Putamen (tissue), 1 donor: ENCODE results near the gene UBE2O.
"Not testable (repeated sequence)": the region's sequence is repeated elsewhere in the genome, so short reads cannot be mapped to it uniquely, and the experiment has no call there.

Source experiments
- DNase-seq: peaks from one replicate; pipeline ENCODE4 v3.0.0-alpha.2; 2016; ENCODE audit warnings: low spot score

The UBE2O gene

DNA sequence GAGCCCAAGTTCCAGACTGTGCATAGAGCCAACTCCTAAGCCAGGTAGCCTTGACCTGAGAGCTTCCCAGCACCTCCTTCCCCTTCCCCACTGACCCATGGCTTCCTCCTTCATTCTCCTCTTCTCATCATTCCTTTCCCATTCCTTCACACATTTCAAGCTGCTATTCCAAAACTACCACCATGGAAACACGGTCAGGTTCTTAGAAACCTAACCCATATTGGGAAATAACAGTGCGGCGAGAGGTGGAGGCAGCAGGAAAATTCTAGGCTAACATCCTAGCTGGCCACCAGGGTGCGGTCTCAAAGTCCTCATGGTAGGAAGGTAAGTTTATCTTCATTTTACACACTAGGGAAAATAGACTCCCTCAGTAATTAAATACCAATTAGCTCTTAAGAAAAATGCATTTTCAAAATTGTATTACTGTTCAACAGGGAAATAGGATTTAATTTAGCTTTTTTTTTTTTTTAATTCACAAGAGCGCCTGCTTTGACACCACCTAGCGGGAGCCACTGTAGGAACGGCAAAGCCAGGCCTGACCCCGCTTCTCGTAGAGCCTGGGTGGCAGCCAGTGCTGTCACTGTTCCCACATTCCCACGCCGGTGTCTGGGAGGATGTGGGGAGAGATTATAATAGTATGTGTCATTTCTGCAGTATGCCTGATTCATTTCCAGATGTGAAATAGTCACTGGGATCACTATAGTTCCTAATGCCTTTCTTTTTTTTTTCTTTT is 82.5 kb downstream of the UBE2O start:
- no peak for DNase-seq

DNA sequence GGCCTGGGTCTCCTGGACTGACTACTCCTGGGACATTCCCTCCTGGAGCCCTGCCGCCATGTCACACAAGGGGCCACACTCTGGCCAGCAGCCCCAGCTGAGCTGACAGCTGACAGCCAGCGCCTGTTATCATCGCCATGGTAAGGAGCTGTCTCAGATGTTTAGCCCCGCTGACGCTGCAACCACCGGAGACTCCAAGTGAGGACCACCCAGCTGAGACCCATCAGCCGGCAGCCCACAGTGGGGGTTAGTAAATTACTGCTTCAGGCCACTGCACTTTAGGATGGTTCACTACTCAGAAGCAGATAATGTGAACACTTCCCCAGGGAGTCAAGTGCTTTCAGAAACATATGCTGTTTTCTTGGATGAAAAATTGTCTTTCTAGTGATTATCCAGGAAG is 83.1 kb downstream of the UBE2O start:
- no peak for DNase-seq

DNA sequence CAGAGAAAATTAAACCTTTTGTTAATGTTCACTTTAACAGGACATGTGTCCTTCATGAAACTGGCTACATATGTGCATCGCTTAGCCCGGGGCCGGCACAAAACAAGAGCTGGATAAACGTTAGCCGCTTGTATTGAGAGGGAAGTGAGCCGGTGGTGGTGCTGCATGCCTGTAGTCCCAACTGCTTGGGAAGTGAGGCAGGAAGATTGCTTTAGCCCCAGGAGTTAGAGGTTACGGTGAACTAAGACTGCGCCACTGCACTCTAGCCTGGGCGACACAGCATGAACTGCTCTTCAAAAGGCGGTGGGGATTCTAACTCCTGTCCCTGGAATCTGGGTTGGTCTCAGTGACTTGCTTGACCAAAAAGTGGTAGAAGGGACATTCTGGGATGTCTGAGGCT is 83.6 kb downstream of the UBE2O start:
- DNase-seq: no peak

DNA sequence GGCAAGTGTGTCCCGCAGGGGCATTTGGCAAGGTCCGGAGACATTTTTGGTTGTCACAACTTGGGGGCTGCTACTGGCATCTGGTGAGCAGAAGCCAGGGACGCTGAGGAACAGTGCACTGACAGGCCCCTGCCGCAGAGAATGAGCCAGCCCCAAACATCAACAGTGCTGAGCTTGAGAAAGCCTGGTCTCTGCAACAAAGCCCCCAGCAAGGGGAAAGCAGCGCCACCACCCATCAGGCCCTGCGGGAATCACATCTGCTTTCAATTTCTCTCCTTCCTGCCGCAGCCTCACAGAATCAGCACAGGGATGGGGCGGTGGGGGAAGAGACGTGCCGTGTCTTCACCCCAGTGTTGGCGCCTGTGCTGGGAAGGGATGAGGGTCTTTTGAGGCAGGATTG is 84.4 kb downstream of the UBE2O start:
- no peak for DNase-seq

DNA sequence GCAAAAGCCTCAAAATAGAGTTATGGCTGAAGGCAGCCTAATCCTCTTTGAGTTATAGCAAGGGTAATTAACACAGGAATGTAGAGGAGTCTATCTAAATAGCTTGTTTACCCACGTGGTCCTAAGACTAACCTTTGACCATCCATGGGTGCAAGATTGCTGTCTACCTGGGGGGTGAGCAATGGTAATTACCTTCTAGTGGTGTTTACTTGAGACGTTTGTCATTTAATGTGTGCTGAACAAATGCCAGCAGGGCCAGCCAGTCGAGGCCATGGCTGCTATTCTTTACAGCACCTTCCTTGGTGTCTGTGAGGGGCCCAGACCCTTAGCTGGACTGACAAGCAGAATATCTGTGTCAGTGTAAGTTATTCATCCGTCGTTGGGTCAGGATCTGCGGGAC is 85.3 kb downstream of the UBE2O start:
- DNase-seq: no peak

GRCh38 chr17:76366247-76366646 is 86.7 kb downstream of the UBE2O start:
- no peak for DNase-seq

- no peak for DNase-seq
Measured at GRCh38 chr17:76365256-76365903, 87.6 kb downstream of the UBE2O start.

DNA sequence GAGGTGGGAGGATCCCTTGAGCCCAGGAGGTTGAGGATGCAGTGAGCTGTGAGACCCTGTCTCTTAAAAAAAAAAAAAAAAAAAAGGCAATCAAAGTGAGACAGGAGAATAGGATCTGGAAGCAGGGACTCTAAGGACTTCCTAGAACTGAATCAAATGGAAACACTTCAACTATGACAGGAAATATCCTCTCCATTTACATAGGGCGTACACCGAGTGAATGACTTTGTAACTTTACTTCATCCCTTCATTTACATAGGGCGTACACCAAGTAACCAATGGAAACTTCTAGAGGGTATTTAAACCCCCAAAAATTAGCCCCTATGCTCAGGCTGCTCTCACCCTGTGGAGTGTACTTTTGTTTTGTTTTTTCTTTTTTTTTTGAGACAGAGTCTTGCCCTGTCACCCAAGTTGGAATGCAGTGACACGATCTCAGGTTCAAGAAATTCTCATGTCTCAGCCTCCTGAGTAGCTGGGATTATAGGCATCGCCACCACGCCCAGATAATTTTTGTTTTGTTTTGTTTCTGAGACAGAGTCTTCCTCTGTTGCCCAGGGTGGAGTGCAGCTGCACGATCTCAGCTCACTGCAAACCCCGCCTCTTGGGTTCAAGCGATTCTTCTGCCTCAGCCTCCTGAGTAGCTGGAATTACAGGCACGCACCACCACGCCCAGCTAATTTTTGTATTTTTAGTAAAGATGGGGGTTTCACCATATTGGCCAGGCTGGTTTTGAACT is 89.7 kb downstream of the UBE2O start:
- no peak for DNase-seq

- DNase-seq: no peak
Measured at GRCh38 chr17:76360461-76360860, 92.5 kb downstream of the UBE2O start.

DNA sequence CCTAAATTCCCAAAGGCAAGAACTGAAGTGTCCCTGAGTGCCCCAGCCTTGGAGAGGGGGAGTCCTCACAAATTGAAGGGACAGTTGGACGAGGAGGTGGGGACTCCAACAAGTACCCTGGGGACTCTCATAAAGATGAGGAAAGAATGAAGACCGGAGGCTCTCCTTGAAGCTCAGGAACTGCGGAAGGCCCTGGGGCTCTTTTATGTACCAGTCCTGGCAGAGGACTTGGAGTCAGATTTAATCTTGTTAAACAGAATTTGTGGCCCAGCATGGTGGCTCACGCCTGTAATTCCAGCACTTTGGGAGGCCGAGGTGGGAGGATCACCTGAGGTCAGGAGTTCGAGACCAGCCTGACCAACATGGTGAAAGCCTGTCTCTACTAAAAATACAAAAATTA is 93.2 kb downstream of the UBE2O start:
- not testable (repeated sequence) for DNase-seq

- DNase-seq: no peak
Measured at GRCh38 chr17:76359375-76359774, 93.6 kb downstream of the UBE2O start.

DNA sequence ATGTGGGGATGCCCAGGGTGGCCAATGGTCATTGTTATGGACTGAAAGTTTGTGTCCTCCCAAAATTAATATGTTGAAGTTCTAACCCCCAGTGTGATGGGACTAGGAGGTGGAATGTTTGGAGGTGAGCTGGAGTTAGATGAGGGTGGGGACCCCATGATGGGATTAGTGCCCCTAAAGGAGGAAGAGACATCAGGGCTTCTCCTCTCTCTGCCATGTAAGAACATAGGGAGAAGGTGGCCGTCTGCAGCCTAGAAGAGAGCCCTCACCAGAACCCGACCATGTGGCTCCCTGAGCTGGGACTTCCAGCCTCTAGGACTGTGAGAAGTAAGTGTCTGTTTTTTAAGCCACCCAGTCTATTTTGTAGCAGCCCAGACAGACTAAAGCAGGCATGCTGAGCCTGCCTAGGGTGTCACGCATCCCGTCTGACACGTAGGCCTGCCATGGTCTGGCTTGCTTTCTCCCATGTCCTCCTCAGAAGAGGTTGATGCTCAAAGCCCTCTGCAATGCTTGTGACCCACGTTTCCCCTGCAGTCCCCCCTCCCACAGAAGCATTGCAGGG is 95.3 kb downstream of the UBE2O start:
- DNase-seq: no peak

DNA sequence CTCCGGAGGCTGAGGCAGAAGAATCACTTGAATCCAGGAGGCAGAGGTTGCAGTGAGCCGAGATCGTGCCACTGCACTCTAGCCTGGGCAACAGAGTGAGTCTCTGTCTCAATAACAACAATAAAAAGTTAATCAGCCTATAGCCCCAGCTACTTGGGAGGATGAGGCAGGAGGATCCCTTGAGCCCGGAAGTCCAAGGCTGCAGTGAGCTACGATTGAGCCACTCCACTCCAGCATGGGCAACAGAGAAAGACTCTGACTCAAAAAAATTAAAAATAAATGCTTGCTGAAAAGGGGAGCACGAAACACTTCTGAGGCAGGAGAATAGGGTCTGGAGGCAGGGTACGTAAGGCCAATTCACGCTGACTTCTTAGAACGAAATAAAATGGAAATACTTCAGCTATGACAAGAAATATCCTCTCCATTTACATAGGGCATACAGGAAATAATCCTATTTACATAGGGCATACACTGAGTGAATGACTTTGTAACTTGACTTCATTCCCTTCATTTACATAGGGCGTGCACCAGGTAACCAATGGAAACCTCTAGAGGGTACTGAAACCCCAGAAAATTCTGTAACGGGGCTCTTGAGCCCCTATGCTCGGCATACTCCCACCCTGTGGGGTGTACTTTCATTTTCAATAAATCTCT is 96.0 kb downstream of the UBE2O start:
- DNase-seq: no peak

GRCh38 chr17:76354747-76355310 is 98.1 kb downstream of the UBE2O start:
- no peak for DNase-seq

DNA sequence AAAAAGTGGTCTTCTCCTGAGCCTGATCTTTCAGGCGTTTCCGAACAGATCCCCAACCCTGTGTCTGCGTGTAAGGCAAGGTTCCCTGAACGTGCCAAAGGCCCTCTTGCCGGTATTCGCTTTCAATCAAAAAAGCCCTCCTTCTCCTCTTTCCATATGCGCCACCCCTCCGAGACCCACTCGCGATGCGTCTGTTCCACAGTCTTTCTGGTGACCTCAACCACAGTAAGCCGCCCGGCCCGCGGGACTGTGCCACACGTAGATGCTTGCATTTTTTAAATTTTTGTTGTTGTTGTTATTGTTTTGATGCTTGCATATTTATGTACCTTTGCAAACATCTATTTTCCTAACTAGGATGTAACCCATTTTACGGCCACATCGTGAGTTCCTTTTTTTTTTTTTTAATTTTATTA is 98.6 kb downstream of the UBE2O start:
- DNase-seq: no peak

DNA sequence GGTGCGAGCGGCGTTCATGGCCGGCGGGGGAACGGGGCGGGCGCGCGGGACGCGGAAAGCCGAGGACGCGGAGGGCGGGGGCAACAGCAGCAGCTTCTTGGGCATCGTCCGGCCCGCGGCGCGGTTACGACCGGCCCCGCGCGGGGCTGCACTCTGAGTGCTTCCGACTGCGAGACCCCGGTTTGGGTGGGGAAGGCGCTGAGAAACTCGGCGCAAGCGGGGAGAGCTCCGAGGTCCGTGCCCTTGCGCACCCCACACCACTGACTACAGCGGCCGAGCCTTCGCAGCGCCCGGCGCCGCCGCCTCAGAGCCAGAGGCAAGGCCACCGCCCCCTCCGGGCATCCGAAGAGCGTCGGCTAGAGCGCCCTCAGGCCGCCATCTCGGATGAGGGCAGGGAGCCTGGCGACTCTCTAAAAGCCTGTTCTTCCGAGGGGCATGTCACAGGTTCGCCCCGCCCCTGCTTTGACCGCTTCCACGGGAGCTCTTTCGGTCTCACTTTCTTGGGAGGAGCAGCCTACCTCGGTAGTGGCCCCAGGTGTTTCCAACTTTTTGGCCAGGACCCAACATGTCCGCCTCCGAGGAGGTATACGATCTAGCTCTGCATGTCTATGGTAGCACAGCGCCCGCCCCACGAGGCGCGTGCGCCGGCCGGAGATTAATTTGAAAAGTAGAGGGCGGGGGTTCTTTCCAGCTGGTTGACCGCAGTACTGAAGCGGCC is 99.2 kb downstream of the UBE2O start, which contains the start of gene PRPSAP1:
Gene PRPSAP1, minus strand, starts transcription at position 318 of the 718 bp plus-strand sequence. Its CDS starts 213 bp downstream, at position 105.
- peak; percentile 92 for DNase-seq

DNA sequence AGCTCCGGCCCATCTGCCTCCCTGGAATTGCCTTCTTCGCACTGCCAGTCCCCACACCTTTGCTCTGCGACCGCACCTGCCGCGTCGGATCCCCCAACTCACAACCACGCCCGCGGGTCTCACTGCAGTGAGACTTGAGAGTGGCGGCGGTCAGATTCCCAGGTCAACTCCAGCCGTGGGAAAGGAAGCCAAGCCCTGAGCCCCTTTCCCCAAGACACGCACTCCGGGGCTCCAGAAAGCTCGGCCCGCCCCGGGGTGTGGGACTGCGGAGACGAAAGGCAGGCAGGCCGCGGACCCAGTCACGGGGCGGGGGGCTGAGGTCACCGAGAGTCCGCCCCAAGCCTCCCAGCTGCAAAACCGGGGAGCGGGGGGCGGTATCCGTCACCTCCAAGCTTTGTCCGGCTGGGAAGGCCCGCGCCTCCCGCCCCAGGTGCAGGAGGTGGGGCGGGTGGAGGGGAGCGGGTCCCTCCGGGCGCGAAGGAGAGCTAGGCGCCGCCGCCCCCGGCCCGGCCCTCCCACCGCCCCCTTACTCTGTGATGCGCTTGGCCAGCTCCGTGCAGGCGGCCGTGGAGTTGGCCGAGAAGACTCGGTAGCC is 99.9 kb downstream of the UBE2O start:
- no peak for DNase-seq

- no peak for DNase-seq
Measured at GRCh38 chr17:76351526-76352071, 101.4 kb downstream of the UBE2O start.

DNA sequence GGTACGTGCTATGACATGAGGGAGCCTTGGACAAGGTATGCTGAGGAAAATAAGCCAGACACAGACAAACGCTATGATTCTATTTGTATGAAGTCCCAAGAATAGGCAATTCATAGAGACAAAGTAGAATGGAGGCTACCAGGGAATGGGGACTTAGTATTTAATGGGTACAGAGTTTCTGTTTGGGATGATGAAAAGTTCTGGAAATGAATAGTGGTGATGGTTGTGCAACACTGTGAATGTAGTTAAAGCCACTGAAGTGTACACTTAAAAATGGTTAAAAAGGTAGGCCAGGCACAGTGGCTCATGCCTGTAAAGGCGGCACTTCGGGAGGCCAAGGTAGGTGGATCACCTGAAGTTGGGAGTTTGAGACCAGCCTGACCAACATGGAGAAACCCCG is 102.5 kb downstream of the UBE2O start:
- no peak for DNase-seq

DNA sequence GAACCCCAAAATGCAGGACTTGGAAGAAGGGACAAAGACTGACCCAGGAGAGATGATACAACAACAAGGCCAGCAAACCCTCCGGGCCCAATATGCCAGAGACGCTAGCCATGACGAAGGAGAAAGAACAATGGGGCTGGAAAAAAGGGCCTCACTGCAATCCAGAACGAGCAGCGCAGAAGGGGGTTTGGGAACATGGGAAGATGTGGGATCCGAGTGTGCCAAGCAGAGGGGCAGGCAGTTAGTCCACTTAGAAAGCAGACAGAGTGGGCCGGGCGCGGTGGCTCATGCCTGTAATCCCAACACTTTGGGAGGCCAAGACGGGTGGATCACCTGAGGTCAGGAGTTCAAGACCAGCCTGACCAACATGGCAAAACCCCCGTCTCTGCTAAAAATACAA is 106.0 kb downstream of the UBE2O start:
- not testable (repeated sequence) for DNase-seq
